Measurements from ENCODE around the gene RAB35.
A peak's percentile ranks its signal among the peaks of the same experiment; 100 is the strongest.

The RAB35 gene

DNA sequence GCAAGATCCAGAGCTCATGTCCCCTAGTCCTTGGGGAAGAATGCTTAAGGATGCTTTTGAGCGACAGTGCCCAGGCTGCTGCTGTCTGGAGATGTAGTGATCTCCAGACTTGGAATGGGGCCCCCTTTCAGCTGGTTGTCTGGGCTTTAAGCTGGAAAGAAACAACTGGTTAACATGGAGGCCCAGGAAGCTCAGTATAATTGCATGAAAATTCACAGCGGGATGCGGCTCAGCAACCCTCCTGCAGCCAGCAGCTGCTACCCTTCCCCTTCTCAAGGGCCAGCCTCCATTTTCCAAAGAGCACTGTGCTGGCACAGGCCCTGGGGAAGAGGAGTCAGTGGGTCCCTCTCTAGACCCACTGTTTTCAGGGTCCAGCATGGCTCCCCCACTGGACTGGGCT, 26.3 kb downstream of the RAB35 start:
- TF ChIP-seq CTCF (IDR thresholded peaks at IDR 0.05; ENCODE audit: insufficient read depth, low read length, poor library complexity, severe bottlenecking) = no peak
- no peaks in the 10 kb centered on the region for H3K27me3 ChIP-seq (replicated peaks; ENCODE audit: control insufficient read depth, insufficient read depth, low read length)
- no peak for DNase-seq (ENCODE audit: extremely low read depth, insufficient read length)
- H3K4me3 ChIP-seq (replicated peaks; ENCODE audit: low read depth, low read length) = no peak overlapping the region
- H3K36me3 ChIP-seq (ENCODE audit: control insufficient read depth, insufficient read depth, low read length) = peaks cover 17% of the 10 kb centered on the region

DNA sequence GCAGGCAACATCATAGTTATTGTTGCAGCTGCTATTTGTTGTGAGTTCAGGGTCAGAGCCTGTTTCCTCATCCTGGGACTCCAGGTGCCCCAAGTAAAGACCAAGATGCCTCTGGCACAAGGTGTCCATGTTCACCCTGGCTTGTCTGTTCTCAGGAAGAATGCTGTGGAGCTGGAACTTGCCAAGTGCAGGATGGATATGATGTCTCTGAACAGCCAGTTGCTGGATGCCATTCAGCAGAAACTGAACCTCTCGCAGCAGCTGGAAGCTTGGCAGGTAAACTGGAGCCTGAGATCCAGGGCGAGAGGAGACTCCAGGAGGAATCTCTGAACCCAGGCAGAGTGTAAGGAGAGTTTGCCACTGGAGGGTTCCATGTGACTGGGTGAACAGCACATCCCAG, 26.8 kb downstream of the RAB35 start:
- H3K4me3 ChIP-seq (replicated peaks; ENCODE audit: low read depth, low read length) = no peak overlapping the region
- DNase-seq (ENCODE audit: extremely low read depth, insufficient read length) = no peak
- peaks cover 16% of the 10 kb centered on the region for H3K36me3 ChIP-seq (ENCODE audit: control insufficient read depth, insufficient read depth, low read length)
- no peak for TF ChIP-seq CTCF (IDR thresholded peaks at IDR 0.05; ENCODE audit: insufficient read depth, low read length, poor library complexity, severe bottlenecking)
- no peaks in the 10 kb centered on the region for H3K27me3 ChIP-seq (replicated peaks; ENCODE audit: control insufficient read depth, insufficient read depth, low read length)

DNA sequence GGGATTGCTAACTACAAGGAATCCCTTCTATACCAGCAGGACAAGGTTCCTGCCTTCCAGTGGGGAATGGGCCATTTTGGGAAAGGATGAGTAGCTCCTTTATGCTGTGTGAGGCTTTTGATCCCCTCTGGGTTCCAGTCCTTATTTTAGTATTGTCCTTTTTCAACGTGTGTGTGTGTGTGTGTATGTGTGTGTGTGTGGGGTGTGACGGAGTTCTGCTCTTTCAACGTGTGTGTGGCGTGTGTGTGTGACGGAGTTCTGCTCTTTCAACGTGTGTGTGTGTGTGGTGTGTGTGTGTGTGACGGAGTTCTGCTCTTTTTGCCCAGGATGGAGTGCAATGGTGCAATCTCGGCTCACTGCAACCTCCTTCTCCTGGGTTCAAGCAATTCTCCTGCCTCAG, 27.4 kb downstream of the RAB35 start:
- no peak for TF ChIP-seq CTCF (IDR thresholded peaks at IDR 0.05; ENCODE audit: insufficient read depth, low read length, poor library complexity, severe bottlenecking)

GRCh38 chr12:120086801-120087621, 29.5 kb downstream of the RAB35 start:
- peak; percentile 96 for TF ChIP-seq CTCF (IDR thresholded peaks at IDR 0.05; ENCODE audit: insufficient read depth, low read length, poor library complexity, severe bottlenecking)
- DNase-seq (ENCODE audit: extremely low read depth, insufficient read length) = peak; percentile 99
- peaks cover 6% of the 10 kb centered on the region for H3K36me3 ChIP-seq (ENCODE audit: control insufficient read depth, insufficient read depth, low read length)
- no peaks in the 10 kb centered on the region for H3K27me3 ChIP-seq (replicated peaks; ENCODE audit: control insufficient read depth, insufficient read depth, low read length)
- H3K4me3 ChIP-seq (replicated peaks; ENCODE audit: low read depth, low read length) = peak overlapping the region; percentile 58

More for the DNA sequence above, 27.4 kb downstream of the RAB35 start:
- Histone ChIP-seq H3K36me3 (ENCODE audit: control insufficient read depth, insufficient read depth, low read length) (peaks cover 12% of the 10 kb centered on the region), H3K4me3 (replicated peaks; ENCODE audit: low read depth, low read length) (no peak overlapping the region), H3K27me3 (replicated peaks; ENCODE audit: control insufficient read depth, insufficient read depth, low read length) (no peaks in the 10 kb centered on the region)
- no peak for DNase-seq (ENCODE audit: extremely low read depth, insufficient read length)

DNA sequence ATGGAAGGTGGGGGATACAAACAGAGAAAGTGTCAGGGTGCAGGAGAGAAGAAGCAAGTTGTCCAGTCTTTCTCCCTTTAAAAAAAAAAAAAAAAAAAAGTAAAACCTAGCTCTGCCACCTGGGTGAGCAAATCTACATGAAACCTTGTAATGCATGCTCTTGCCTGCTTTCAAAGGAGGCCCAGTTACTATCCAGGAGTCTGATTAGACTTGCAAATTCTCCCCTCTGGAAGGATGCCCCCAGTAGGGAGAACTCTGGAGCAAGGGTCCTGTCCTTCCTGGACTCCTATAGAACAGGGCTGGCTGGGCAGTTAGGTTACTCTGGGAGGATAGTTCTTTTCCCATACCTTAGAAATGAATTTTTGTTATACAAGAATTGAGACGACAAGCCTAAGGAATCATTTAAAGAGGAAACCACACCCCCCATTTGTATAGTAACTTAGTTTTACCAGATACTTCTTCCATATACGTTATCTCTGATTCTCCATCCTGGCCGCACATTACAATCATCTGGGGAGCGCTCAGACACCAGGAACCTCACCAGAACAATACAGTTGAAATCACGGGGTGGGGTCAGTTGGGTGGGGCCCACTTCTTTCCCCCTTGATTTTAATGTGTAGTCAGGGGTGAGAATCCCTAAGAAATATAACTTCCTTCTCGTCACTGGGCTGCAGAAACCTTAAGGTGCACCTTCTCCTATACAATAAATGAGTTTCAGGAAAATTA, 30.5 kb downstream of the RAB35 start:
- no peak for TF ChIP-seq CTCF (IDR thresholded peaks at IDR 0.05; ENCODE audit: insufficient read depth, low read length, poor library complexity, severe bottlenecking)
- Histone ChIP-seq H3K4me3 (replicated peaks; ENCODE audit: low read depth, low read length) (no peak overlapping the region), H3K27me3 (replicated peaks; ENCODE audit: control insufficient read depth, insufficient read depth, low read length) (no peaks in the 10 kb centered on the region), H3K36me3 (ENCODE audit: control insufficient read depth, insufficient read depth, low read length) (peaks cover 3% of the 10 kb centered on the region)
- DNase-seq (ENCODE audit: extremely low read depth, insufficient read length) = no peak
